NCI-H146 (cell line): ENCODE results near the gene GSE1.
A peak's percentile ranks its signal among the peaks of the same experiment; 100 is the strongest.

ENCODE experiments used
- DNase-seq: peaks from one replicate; lab custom pipeline; 2025; lab: John Stamatoyannopoulos, UW

Gene GSE1

GRCh38 chr16:85661740-85662481, 48.8 kb downstream of the GSE1 start:
- no peak for DNase-seq

- DNase-seq, result peak; percentile 4
These were observed 49.3 kb downstream of the GSE1 start for GRCh38 chr16:85662482-85662812.

- DNase-seq, result no peak
These were observed 50.1 kb downstream of the GSE1 start for GRCh38 chr16:85662976-85663830.

GRCh38 chr16:85663891-85664321, 50.8 kb downstream of the GSE1 start:
- no peak for DNase-seq

GRCh38 chr16:85664580-85665372, 51.7 kb downstream of the GSE1 start:
- no peak for DNase-seq

- DNase-seq, result no peak
These were observed 52.2 kb downstream of the GSE1 start for GRCh38 chr16:85665373-85665740.

- no peak for DNase-seq
These were observed 52.8 kb downstream of the GSE1 start for GRCh38 chr16:85665929-85666328.

GRCh38 chr16:85667261-85667660, 54.1 kb downstream of the GSE1 start:
- DNase-seq, result no peak

GRCh38 chr16:85667841-85668413, 54.8 kb downstream of the GSE1 start:
- DNase-seq, result no peak

- DNase-seq, result no peak
These were observed 55.7 kb downstream of the GSE1 start for GRCh38 chr16:85668676-85669424.

- DNase-seq, result no peak
These were observed 57.7 kb downstream of the GSE1 start for GRCh38 chr16:85670840-85671239.

- no peak for DNase-seq
These were observed 60.7 kb downstream of the GSE1 start for GRCh38 chr16:85673529-85674417.

GRCh38 chr16:85674418-85674755, 61.3 kb downstream of the GSE1 start:
- DNase-seq, result no peak

GRCh38 chr16:85674828-85675227, 61.7 kb downstream of the GSE1 start:
- no peak for DNase-seq

- DNase-seq, result no peak
These were observed 62.2 kb downstream of the GSE1 start for GRCh38 chr16:85675251-85675874.

GRCh38 chr16:85676466-85676865, 63.3 kb downstream of the GSE1 start:
- no peak for DNase-seq

- no peak for DNase-seq
These were observed 64.4 kb downstream of the GSE1 start for GRCh38 chr16:85677383-85677967.

- DNase-seq, result no peak
These were observed 64.9 kb downstream of the GSE1 start for GRCh38 chr16:85678016-85678415.

- DNase-seq, result no peak
These were observed 65.7 kb downstream of the GSE1 start for GRCh38 chr16:85678821-85679220.

- no peak for DNase-seq
These were observed 66.7 kb downstream of the GSE1 start for GRCh38 chr16:85679870-85680269.
